ENCODE measurements around the gene PRKCE.
"Not testable (repeated sequence)": the region's sequence is repeated elsewhere in the genome, so short reads cannot be mapped to it uniquely, and the experiment has no call there.

PRKCE gene

DNA sequence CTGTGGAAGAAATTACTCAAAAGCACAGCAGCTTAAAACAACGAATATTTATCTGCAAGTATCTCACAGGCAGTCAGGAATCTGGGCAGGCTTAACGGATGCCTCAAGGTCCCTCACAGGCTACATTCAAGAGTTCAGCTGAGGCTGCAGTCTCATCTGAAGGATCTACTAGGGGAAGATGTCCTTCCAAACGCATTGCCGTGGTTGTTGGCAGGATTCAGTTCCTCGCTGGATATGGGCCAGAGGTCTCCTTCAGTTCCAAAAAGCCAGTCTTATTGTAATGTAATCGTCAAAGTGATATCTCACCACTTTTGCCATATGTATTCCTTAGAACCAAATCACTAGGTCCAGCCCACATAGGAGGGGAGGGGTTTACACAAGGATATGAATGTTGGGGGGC lies 547.5 kb downstream of the PRKCE start:
- FAIRE-seq (no peak), DNase-seq (ENCODE audit: insufficient read length, low spot score) (no peak)
- TF ChIP-seq CTCF (IDR thresholded peaks at IDR 0.05; ENCODE audit: insufficient read depth, missing control alignments), result no peak

GRCh38 chr2:46200100-46200690 lies 548.7 kb downstream of the PRKCE start:
- DNase-seq (ENCODE audit: insufficient read length, low spot score) (no peak), FAIRE-seq (no peak)
- TF ChIP-seq CTCF (IDR thresholded peaks at IDR 0.05; ENCODE audit: insufficient read depth, missing control alignments), result no peak

- FAIRE-seq, result no peak
- no peak for TF ChIP-seq CTCF (IDR thresholded peaks at IDR 0.05; ENCODE audit: insufficient read depth, missing control alignments)
- DNase-seq (ENCODE audit: insufficient read length, low spot score), result no peak
Measured at GRCh38 chr2:46200861-46201605, 549.6 kb downstream of the PRKCE start.

- no peak for FAIRE-seq
- no peak for DNase-seq (ENCODE audit: insufficient read length, low spot score)
- TF ChIP-seq CTCF (IDR thresholded peaks at IDR 0.05; ENCODE audit: insufficient read depth, missing control alignments), result no peak
Measured at GRCh38 chr2:46202453-46202852, 551.0 kb downstream of the PRKCE start.

- no peak for TF ChIP-seq CTCF (IDR thresholded peaks at IDR 0.05; ENCODE audit: insufficient read depth, missing control alignments)
- DNase-seq (ENCODE audit: insufficient read length, low spot score) (no peak), FAIRE-seq (no peak)
Measured at GRCh38 chr2:46202987-46203386, 551.5 kb downstream of the PRKCE start.

- FAIRE-seq; DNase-seq (ENCODE audit: insufficient read length, low spot score): not testable (repeated sequence)
Measured at GRCh38 chr2:46203636-46204035, 552.2 kb downstream of the PRKCE start.

- DNase-seq (ENCODE audit: insufficient read length, low spot score), result no peak
- FAIRE-seq, result no peak
Measured at GRCh38 chr2:46207591-46207990, 556.1 kb downstream of the PRKCE start.

More at GRCh38 chr2:46207591-46207990, 556.1 kb downstream of the PRKCE start:
- no peak for TF ChIP-seq CTCF (IDR thresholded peaks at IDR 0.05; ENCODE audit: insufficient read depth, missing control alignments)

Data from D721Med (cell line).